Glomerular visceral epithelial cell (primary cell): Measurements from ENCODE around the gene SIVA1.

ENCODE experiments used
- DNase-seq: peaks from one replicate; pipeline ENCODE4 v3.0.0-alpha.2; 2016; ENCODE audit errors: extremely low spot score

SIVA1 gene

GRCh38 chr14:104771374-104771773, 18.4 kb downstream of the SIVA1 start:
- DNase-seq, result no peak

- DNase-seq, result no peak
Measured at GRCh38 chr14:104771918-104772706, 19.2 kb downstream of the SIVA1 start.

DNA sequence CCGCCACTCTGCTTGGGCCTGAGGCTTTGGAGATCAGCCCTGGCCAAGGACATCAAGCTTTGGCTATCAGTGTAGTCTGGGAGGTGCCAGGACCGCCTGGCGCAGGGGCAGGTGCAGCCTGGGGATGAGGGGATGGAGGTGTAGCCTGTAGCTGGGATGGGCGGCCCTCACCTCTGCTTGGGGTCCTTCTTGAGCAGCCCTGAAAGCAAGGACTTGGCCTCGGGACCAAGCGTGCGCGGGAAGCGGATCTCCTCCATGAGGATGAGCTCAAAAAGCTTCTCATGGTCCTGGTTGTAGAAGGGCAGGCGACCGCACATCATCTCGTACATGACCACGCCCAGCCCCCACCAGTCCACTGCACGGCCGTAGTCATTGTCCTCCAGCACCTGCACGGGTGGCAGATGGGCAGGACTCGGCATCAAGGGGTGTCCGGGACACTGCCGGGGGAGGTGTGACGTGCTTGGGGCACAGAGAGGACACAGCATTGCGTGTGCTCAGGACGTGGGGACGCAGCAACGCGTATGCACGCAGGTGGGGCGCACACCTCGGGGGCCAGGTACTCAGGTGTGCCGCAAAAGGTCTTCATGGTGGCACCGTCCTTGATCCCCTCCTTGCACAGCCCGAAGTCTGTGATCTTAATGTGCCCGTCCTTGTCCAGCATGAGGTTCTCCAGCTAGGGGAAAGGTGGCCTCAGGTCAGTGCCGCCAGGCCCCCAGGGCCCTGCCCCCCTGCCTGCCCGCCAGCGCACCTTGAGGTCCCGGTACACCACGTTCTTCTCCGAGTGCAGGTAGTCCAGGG, 20.0 kb downstream of the SIVA1 start:
- no peak for DNase-seq

- DNase-seq, result no peak
Measured at GRCh38 chr14:104773505-104774452, 20.8 kb downstream of the SIVA1 start.

- DNase-seq, result no peak
Measured at GRCh38 chr14:104774453-104775072, 21.6 kb downstream of the SIVA1 start.

- DNase-seq, result no peak
Measured at GRCh38 chr14:104775073-104775489, 22.1 kb downstream of the SIVA1 start.

- DNase-seq, result no peak
Measured at GRCh38 chr14:104776481-104776880, 23.5 kb downstream of the SIVA1 start.

DNA sequence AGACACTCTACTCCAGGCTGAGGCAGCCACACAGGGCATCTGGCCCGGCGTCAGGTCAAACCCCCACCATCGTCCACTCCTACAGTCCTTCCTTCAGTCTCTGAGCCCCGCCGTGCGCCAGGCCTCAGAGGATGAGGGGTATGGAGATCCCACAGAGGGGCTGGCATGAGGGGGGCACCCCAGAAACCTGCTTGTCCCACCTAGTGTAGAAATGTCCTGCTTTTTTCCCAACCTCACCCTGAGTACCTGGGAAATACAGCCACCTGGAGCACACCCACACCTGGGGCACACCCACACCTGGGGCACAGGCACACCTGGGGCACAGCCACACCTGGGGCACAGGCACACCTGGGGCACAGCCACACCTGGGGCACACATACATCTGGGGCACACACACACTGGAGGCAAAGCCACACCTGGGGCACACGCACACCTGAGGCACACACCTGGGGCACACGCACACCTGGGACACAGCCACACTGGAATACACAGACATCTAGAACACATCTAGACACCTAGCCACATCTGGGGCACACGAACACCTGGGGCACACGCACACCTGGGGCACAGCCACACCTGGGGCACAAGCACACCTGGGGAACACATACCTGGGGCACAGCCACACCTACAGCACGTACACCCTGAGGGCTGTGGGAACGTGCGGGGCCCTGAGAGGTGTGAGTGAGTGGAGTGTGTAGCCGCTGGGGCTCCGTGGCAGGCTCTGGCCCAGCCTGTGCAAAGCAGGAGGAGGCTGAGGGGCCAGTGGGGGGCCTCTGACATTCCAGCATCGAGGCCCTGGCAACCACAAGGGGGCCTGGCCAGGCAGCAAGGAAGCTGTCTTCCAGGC, 24.2 kb downstream of the SIVA1 start:
- no peak for DNase-seq

- no peak for DNase-seq
Measured at GRCh38 chr14:104777808-104778249, 24.9 kb downstream of the SIVA1 start.

GRCh38 chr14:104778694-104779331, 25.9 kb downstream of the SIVA1 start:
- DNase-seq, result no peak

DNA sequence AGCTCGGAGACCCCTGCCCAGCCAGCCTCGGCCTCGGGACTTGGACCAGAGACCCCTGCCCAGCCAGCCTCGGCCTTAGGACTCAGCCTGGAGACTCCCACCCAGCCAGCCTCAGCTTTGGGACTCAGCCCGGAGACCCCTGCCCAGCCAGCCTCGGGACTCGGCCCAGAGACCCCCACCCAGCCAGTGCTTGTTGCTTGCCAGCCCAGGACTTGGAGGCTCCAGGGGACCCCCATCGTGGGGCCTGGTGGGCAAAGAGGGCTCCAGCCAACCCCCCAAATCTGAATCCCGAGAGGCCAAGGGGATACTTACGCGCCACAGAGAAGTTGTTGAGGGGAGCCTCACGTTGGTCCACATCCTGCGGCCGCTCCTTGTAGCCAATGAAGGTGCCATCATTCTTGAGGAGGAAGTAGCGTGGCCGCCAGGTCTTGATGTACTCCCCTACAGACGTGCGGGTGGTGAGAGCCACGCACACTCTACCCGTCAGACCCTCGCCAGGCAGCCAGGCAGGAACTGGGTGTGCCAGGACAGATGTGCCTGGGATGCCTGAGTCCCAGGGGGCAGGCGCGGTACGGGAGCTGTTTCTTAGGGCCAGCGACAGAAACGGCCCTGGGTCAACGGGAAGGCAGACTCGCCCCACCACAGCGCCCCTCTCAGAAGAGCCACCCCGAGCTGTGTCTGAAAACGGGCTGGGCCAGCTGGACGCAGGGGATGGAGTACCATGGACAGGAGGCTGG, 27.0 kb downstream of the SIVA1 start:
- no peak for DNase-seq

- no peak for DNase-seq
Measured at GRCh38 chr14:104780513-104781030, 27.6 kb downstream of the SIVA1 start.

- no peak for DNase-seq
Measured at GRCh38 chr14:104781271-104782077, 28.5 kb downstream of the SIVA1 start.

DNA sequence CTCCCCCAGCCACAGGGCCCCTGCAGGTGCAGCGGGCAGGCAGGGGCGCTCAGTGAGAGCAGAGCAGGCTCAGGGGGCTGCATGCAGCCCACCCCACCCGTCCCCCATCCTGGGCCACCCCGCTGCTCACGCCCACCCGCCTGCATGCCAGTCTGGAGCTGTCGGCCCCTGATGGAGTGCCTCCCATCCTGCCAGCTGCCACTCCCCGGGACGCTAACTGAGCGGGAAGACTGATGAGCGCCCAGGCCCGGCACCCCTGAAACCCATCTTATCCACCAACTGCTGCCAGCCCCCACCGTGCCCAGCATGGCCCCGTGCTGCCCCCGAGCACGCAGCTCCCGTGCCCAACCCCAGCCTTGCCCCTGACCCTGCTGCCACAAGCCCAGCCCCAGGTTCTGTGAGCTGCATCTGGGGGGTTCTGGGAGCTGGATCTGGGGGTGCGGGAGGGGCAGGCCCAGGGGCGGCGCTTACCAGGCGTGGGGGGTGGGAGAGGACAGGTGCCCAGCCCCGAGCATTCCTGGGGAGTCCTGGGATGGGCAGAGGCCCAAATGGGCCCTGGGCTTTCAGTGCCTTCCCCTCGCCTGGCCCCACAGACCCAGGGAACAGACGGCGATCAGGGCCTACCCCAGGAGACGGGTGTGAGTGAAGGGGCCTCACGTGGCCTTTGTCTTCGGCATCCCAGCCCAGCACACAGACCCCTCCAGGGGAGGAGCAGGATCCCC, 29.3 kb downstream of the SIVA1 start:
- no peak for DNase-seq

DNA sequence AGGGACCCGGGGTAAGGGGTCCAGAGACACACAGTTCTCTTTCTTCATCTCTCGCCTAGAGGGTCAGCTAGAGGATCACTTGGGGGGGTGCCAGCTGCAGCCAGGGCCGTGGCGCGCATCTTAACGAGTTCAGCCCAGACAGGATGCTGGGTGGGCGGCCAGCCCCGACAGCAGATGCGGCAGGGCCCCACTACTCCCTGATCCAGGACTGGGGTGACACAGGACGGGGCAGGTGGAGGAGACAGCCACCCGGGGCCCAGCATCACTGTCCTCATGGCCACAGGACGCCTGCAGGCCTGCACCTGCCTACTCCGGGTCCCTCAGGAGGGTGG, 29.8 kb downstream of the SIVA1 start:
- DNase-seq, result no peak

- no peak for DNase-seq
Measured at GRCh38 chr14:104783484-104784217, 30.7 kb downstream of the SIVA1 start.

GRCh38 chr14:104784218-104784568, 31.2 kb downstream of the SIVA1 start:
- DNase-seq, result no peak
